ENCODE data around the gene NR3C1.

GRCh38 chr5:143304836-143305475 lies 98.5 kb downstream of the NR3C1 start:
- TF ChIP-seq, protein P1, sequence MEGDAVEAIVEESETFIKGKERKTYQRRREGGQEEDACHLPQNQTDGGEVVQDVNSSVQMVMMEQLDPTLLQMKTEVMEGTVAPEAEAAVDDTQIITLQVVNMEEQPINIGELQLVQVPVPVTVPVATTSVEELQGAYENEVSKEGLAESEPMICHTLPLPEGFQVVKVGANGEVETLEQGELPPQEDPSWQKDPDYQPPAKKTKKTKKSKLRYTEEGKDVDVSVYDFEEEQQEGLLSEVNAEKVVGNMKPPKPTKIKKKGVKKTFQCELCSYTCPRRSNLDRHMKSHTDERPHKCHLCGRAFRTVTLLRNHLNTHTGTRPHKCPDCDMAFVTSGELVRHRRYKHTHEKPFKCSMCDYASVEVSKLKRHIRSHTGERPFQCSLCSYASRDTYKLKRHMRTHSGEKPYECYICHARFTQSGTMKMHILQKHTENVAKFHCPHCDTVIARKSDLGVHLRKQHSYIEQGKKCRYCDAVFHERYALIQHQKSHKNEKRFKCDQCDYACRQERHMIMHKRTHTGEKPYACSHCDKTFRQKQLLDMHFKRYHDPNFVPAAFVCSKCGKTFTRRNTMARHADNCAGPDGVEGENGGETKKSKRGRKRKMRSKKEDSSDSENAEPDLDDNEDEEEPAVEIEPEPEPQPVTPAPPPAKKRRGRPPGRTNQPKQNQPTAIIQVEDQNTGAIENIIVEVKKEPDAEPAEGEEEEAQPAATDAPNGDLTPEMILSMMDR (IDR thresholded peaks at IDR 0.05), result no peak
- no peak for TF ChIP-seq POLR2A (IDR thresholded peaks at IDR 0.05)
